Skin of body (tissue), 2 donors: Measurements from ENCODE around the gene CLEC16A. TPM values are rescaled to one million over a fixed set of nuclear protein-coding genes. Genes with fewer than 3 reads are reported as not detected.

Experiments
- DNase-seq: peaks from one replicate; lab custom pipeline; 2025; lab: John Stamatoyannopoulos, UW
- total RNA-seq: library from RNA; depleted of rRNA; stranded (reverse); fragments of >200 nt; gene quantifications from one replicate; pipeline ENCODE4 v1.2.3, GENCODE V29; 2014

The CLEC16A gene
- total RNA-seq, 1 donor from 2014 or later: 18.0 TPM

DNA sequence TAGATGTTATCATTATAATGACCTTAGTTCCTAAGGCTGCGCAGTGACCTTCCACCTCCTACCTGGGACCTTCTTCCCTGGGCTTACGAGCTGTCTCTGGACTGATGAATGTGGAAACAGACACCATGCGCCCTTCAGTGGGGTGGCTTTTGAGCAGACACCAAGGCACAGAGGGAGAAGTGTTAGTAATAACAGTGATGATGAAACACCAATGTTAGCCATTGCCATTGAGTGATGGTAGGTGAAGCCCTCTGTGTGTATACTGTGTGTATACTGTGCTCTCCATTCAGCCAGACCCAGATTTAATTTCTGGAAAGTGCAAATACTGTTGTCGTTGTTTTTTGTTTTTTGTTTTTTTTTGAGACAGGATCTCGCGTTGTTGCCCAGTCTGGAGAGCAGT, 44.5 kb downstream of the CLEC16A start:
- no peak for DNase-seq

DNA sequence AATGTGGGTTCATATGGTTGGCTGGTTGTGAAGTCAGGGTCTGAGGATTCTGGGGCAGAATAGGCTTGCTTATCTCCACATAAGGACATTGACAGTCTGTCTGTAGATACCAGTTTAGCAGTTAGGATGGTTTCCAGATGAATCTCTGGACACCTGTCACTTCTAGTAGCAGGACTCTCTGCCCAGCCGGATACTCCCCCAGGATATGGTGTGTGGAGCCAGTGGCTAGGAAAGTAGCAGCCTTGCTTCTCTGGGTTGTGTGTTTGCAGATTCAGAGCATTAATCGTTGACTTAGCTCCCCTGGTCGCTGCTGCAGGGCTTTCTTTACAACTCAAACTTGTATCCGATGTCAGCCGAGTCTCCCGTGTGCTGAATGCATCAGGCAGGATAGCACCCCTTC, 45.2 kb downstream of the CLEC16A start:
- no peak for DNase-seq

DNA sequence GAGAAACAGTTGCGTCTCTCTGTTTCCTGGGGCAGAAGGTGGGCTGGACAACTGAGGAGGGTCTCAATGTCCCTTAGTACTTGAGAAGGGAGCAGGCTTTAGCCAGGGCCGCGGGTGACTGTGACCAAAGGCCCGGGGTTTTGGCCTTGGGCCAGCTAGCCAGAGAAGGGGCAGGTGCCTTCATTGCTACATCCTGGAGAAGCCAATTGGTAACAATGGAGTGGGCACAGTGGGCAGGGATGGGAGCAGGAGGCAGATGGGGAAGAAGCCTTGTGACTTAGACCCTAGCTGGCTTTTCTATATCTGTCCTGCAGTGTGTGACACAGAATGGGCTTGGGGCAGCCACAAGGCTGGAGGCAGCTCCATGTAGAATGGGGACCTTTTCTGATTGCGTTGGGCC, 46.0 kb downstream of the CLEC16A start:
- no peak for DNase-seq

DNA sequence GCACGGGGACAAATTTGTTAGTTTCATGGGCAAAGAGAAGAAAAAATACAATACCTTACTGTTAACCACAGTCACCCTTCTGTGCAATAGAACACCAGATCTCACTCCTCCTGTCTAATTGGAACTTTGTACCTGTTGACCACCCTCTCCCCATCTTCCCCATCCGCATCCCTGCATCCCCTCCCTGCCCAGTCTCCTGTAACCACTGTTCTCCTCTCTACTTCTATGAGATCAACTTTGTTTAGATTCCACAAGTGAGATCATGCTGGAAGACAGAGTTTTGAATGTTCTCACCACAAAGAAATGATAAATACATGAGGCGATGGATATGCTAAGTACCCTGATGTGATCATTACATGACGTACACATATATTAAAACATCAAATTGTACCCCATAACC, 47.7 kb downstream of the CLEC16A start:
- no peak for DNase-seq

DNA sequence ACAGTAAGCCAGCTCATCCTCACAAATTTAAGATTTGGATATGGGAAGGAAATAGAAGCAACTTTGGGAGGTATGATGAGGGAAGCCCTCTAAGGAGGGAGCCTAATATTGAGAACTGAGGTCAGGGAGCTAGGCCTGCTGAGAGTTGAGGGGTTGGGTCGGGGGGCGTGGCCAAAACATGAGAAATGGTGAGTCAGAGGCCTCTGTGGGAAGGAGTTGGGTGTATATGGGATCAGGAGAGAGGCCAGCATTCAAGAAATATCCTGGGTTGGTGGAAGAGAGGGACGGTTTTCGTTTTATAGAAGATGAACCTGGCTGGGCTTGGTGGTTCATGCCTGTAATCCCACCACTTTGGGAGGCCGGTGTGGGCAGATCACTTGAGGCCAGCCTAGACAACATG, 48.4 kb downstream of the CLEC16A start:
- DNase-seq: no peak

DNA sequence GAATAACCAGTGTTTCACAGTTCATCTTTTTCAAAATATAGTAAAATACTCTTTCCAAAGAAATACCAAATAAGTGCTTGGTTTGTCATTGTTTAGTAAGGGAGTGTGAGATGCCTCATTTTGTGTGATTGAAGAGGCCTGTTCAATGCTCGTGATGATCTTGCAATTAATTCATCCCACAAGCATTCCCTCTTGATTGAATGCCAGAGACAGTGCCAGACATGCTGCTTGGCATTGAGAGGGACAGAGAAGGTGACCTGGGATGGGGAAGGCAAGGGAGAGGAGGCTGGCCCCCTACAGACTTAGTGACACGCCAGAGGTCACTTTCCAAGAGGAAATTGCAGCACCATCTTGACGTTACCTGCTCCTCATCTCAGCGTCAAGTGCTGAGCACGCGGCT, 49.3 kb downstream of the CLEC16A start:
- DNase-seq: no peak

DNA sequence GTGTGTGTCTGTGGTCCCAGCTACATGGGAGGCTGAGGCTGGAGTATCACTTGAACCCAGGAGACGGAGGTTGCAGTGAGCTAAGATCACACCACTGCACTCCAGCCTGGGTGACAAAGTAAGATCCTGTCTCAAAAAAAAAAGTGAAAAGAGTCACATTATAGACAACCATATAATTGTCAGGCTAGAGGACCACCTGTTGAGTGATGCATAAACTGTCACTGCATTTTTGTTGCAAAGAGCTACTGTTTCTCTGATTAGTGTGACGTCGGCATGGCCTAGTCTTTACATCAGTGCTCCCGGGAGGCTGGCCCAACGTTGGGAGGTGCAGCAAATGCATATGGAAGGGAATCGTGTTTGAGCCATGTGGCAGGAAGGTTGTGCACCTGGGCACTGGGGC, 50.2 kb downstream of the CLEC16A start:
- DNase-seq: no peak

DNA sequence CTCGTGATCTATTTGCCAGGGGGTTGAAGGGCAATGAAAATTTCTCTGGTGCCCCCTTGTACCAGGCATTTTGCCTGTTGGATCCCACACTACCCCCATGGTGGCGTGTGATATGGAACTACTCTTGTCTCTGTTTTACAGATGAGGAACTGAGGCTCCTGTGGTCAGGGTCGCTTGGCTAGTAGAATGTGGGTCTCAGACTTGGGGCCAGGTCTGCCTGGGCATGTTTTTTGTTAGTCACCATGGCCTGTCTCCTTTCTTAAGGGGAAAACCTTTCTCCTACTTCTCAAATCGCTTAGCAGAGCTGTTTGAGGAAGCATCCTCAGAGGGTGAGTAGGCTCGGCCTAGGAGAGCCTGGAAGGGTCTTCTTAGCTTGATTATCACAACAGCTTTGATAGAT, 51.2 kb downstream of the CLEC16A start:
- no peak for DNase-seq

DNA sequence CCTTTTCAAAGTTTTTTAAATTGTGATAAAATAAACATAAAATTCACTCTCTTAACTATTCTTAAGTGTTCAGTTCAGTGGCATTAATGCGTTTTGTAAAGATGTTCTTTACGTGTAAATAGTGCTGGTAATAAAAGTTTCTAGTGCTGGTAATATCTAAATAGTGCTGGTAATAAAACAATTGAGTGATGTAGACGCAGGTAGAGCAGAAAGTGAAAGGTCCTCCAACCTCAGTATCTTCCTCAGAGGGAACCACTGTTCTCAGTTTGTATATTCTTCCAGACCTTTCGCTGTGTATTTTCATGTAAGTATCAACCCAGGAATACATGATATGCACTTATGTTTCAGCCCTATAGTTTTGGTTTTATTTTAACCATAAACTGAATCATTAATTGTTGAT, 53.1 kb downstream of the CLEC16A start:
- no peak for DNase-seq

DNA sequence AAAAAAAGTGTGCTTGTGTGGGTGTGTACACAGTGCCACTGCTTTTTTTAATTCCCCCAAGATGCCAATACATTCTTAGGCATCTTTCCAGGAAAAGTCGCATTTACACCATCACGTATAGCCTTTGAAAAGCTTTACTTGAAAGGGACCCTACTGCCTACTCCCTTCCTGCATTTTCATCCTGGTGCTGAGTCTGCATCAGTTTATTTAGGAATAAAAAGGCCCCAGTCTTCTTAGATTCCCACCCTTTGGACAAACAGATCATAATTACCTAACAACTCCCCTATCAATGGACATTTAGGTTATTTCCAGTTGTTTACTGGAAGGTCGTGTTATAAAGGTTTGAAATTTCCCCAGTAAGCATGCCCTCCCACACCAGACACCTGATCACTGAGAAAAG, 54.9 kb downstream of the CLEC16A start:
- no peak for DNase-seq

DNA sequence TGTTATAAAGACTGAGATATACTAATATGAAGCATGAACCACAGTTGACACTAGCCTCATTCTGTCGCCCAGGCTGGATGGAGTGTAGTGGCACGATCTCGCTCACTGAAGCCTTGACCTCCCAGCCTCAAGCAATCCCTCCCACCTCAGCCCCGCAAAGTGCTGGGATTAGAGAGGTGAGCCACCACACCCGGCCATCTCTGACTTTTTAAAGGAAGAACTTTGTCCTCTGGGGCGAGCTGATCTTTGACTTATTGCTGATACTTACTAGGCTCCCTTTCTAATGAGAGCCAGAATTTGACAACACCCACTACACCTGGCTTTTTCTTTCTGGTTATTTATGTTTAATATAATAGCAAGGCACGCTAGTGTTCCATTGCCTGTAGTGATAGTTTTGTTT, 57.2 kb downstream of the CLEC16A start:
- DNase-seq: no peak

DNA sequence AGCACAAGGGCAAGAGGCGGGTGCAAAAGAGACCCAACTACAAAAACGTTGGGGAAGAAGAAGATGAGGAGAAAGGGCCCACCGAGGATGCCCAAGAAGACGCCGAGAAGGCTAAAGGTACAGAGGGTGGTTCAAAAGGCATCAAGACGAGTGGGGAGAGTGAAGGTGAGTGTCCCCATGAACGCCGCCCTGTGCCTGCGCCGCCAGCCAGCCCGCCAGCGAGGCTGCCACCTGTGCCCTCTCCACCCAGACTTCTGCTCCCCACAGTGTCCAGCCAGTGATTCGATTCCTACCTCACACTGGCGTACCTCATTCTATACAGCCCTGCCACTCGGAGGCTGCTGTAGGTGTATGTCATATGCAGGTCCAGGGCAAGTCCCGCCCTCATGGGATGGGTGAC, 58.8 kb downstream of the CLEC16A start:
- DNase-seq: no peak

DNA sequence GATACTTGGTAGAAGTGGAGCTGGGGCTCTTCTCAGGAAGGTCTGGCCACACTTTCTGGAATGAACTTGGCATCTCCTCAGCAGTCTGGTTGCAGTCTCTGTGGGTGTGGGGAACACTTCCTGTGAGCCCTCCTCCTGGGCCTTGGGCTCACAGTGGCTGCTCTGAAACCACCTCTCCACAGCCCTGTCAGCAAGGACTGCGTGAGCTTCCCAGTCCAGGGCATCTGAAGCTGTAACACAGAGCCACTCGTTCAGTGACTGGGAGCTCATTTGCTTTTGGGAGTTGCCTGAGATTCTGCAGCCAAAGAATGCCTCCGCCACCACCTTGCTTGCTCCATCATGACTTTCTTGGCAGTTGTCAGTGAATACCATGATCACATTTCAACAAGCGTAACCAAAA, 60.0 kb downstream of the CLEC16A start:
- no peak for DNase-seq

DNA sequence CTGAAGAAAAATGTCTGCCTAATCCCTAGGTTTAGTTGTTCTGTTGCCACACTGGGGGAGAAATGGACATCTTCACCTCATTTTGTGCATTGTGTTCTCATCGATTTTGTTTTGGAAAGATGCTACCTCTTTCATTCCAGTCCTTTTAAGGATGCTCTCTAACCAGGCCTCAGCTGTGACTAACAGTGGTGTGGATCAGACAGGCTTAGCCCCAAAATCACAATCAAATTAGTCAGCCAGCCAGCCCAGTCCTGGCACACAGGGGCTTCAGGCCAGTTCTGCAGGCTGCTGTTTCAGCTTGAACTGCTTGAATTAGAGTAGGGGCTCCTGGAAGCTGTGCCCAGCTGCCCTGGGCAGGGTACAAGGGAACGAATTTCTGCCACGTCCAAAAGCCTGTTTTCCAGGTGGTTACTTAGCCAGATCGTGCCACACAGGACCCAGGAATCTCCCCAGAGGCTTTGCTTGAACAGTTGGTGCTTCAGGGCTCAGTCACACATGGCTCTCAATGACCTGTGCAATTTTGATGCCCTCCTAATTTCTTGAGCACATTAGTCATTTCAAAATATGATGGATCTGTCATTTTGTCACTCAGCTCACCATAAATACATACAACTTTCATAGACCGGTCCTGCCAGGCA, 60.7 kb downstream of the CLEC16A start:
- no peak for DNase-seq

DNA sequence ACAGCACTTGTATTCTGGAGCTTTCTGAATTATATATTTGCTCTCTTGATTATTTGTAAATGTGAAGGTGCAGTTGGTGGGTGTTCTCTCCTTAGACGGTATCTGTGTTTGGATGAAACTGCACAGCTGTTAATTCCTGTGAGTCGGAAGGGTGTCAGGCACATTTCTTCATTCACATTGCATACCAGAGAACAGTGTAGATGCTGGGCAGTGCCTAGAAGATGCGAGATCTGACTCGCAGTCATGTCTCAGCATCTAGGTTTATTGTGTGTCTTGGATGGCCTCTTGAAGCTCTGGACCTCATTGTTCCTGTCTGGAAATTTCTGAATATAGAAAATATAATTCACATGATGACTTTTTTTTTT, 61.2 kb downstream of the CLEC16A start:
- no peak for DNase-seq

DNA sequence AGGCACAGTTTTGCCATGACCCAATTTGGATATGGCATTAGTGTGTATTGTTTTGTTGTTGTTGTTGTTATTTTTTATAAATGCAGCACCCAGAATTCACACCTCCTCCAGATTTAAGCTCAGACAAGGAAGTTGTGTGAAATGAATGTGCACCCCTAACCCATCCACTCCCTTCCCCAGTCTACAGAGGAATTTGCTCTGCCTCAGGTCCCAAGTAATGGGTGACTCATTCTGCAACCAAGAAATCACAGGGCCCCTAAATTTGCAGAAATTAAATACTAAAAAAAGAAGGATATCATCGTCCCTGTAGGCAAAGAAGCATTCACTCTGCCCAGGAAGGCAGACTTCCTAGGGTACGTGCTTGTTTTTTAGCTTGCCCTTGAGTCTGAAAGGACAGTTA, 62.3 kb downstream of the CLEC16A start:
- DNase-seq: no peak

DNA sequence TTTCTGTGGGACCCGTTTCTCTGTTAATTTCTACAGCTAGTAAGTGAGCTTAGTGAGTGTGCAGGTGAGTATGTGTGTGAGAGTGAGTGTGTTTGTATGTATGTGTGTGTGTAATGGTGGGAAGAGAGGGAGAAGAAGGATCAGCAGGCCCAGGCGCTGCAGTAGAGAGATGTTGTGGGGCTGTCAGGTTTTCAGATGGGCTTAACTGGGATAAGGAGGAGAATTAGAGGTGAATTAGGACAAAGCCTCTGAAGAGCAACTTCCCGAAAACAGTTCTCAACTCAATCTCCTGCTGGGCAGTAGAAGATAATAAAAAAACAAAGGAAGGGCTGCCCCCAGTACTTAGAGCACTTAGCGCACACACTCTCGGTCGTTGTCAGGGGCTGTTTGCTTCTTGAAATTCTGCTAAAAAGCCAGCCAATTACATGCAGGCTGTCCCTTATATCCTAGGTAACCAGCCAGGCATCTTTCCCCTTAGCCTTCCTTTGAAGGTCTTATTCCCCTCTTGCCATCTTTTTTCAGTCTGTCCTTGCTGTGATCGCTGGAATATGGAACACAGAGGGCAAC, 63.4 kb downstream of the CLEC16A start:
- no peak for DNase-seq

DNA sequence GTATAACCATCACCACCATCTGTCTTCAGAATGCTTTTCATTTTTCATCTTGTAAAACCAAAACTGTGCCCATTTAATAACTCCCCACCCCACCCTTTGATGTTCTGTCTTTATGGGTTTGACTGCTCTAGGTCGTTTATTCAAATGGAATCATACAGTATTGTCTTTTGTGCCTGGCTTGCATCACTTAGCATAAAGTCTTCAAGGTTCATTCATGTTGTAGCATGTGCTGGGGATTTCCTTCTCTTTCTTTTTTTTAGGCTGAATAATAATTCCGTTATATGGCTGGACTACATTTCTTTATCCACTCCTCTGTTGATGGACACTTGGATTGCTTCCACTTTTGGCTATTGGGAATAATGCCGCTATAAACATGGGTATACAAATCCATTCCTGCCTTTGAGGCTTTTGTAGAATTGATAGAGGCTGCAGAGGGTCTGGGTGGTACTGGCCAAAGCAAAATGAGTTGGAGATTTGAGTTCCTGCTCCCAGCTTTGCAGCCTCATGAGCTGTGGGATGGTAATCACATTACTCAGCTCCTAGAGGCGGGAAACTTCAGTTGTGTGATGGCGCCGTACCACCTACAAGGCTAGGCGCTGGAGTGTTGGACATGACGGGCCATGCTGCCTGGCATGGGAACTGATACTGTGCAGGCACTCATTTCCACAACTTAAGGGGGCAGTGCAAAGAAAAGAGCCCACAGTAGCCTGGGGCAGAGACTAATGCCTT, 64.8 kb downstream of the CLEC16A start:
- no peak for DNase-seq

DNA sequence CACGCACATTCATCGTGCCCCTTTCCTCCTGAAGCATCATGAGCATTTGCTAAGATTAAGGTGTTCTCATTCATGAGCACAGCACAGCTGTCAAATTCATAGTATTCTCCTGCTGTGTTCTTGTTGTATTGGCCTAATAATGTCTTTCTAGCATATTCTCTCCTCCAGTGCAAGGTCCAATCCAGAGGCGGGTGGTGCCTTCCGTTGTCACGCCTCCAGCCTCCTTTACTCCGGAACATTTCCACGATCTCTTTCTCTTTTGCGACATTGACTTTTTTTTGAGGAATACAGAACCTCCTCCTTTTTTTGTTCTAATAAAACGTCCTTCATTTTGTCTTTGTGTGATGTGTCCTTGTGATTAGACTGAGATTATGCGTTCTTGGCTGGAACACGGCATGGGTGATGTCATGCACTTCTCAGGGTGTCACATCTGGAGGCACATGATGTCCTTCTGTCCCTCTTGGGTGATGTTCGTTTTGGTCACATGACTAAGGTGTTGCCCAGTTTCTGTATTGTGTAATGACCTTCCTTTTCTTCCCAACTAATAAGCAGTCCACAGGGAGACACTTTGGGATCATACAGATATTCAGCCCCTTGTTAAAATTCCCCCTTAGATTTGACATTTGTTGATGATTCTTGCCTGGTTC, 66.3 kb downstream of the CLEC16A start:
- no peak for DNase-seq

DNA sequence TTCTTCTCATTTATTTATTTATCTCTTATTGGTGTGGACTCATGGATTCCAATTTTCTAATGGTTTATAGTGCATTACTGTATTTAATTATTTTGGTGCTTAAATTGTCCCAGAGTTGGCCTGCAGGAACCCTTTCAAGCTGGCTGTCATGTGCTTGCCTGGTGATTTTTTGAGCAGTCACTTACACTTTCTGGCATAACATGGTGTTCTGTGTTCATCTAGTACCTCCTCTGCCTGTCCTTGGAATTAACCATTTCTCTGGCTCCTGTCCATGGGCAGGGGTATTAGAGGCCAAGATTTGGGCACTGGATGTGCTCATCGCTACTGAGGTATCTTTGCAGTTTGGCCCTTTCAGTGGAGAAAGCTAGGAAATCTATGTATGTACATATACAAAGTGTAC, 67.0 kb downstream of the CLEC16A start:
- no peak for DNase-seq

DNA sequence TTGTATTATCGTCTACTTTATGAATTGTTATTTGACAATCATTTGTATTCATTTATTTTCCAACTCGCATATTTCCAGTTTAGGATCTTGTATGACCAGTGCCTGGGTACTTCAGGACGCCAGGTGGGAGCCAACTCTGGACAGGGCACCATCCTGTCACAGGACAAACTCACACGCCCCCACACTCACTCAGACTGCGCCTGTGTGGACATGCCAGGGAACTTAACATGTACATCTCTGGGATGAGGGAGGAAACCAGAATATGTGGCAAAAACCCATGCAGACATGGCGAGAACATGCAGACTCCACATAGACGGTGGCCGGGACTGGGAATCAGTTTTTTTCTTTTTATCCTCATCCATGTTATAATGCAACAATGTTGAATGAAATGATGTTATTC, 68.5 kb downstream of the CLEC16A start:
- no peak for DNase-seq

DNA sequence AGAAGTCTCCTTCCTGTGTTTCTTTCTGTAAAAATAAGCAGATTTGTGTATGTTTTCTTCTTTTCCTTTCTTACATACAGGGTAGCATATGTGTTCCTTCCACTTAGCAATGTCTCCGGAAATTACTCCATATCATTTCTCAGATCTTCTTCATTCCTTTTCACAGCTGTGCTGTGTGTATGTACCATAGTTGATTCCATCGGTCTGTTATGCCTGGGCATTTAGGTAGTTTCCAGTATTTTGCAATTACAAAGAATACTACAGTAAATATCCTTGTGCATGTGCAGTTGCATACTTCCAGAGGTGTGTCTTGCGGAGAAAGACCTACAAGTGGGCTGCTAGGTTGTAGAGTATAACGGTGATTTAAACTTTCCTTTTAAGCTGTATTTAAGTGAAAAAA, 69.8 kb downstream of the CLEC16A start:
- DNase-seq: no peak

DNA sequence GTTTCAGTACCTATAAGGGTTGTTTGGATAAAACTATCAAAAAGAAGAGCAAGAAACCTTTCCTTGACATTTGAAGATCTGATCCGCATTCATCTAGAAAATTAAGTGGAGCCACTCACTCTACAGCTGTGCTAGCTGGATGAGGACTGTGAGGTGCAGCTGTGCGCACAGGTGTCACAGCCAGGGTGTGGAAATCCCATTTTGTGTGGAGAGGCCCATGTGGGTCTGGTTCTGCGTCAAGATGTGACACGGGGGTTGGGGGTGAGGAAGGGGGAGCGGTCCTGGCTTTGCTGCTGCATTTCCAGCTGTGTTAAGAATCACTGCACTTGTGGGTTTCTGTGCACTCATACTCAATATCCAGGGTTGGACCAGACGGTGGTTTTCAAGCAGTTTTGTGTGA, 70.7 kb downstream of the CLEC16A start:
- DNase-seq: no peak
